ENCODE data around the gene ZNF516.

The ZNF516 gene

DNA sequence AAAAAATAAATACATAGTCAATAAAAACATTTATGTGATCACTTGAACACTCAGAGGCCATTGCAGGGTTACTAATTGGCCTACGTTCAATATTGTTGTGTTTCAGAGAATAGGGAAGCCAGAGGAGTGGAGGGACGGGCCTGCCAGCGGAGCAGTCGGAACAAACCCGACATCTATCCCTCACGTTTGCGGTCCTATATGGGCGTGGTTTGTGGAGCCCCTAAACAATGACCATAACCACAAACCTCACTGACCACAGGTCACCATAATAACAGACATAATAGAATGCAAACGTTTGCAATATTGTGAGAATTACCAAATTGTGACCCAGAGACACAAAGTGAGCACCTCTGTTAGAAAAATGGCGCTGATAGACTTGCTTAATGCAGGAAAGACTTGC, 19.5 kb upstream of the ZNF516 start:
- H3K4me3 ChIP-seq (ENCODE audit: control insufficient read depth, low read depth, low read length) = no peak overlapping the region
- TF ChIP-seq, protein P1, sequence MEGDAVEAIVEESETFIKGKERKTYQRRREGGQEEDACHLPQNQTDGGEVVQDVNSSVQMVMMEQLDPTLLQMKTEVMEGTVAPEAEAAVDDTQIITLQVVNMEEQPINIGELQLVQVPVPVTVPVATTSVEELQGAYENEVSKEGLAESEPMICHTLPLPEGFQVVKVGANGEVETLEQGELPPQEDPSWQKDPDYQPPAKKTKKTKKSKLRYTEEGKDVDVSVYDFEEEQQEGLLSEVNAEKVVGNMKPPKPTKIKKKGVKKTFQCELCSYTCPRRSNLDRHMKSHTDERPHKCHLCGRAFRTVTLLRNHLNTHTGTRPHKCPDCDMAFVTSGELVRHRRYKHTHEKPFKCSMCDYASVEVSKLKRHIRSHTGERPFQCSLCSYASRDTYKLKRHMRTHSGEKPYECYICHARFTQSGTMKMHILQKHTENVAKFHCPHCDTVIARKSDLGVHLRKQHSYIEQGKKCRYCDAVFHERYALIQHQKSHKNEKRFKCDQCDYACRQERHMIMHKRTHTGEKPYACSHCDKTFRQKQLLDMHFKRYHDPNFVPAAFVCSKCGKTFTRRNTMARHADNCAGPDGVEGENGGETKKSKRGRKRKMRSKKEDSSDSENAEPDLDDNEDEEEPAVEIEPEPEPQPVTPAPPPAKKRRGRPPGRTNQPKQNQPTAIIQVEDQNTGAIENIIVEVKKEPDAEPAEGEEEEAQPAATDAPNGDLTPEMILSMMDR (IDR thresholded peaks at IDR 0.05; ENCODE audit: control insufficient read depth, insufficient read depth, low read depth, low read length, missing control alignments) = no peak
- no peak for DNase-seq (ENCODE audit: low read depth)

DNA sequence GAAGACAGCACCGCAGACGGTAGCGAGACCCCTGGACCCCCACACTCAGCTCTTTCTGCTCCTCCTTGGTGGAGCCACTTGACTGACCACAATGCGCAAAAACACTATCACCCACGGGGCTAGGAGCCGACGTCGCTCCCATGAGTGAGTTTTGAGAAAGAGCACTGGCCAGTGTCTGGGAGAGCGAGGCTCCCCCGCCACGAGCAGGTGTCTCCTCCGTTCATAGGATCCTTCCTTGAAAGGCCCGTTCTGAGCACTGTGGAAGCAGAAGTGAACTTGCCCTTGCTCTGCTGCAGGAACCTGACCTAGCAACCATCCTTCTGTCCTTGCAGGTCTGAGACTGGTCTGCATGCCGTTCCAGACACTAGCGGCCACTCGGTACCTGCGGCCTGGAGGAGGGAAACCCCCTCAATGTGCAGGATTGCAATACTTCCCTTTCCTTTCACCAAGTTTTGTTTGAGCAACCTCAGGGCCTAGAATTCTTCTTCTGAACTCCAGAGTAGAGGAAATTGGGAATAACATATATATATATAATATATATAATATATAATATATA, 12.9 kb upstream of the ZNF516 start:
- no peak for DNase-seq (ENCODE audit: low read depth)
- H3K4me3 ChIP-seq (ENCODE audit: control insufficient read depth, low read depth, low read length) = no peak overlapping the region
- TF ChIP-seq, protein P1 (IDR thresholded peaks at IDR 0.05; ENCODE audit: control insufficient read depth, insufficient read depth, low read depth, low read length, missing control alignments) = no peak

DNA sequence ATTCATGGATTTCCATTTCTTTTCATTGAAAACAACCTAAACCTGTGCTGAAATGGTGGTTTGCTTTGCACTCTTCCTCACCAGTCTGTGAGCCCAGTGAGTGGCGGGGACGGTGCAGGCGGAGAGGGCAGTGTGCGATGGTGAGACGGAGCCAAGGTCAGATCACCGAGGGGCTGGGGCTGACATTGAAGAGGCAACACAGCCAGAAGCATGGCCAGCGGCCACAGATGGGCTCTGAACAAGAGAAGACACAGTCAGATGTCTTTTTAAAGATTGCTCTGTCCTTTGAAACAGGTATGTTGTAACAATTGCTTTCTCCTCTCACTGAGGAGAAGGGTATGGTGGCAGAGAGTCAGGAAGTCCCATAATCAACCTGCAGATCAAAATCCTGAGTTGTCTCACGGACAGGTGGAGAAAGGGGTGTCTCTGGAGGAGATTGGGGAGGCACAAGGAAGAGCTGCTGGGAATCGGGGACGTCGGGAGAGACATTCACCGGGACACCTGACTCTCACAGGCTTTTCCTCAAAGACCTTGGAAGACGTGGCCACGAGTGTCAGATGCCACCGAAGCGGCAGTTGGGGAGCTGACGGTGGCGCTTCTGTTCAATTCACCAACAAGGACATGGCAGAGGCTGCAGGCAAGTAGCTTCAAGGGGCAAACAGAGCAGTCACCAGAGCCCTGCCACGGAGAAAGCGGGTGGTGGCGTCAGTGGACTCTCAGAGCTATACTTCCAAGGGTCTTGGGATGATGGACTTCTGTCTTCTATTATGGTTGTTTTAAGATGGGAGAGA, 12.1 kb upstream of the ZNF516 start:
- no peak for DNase-seq (ENCODE audit: low read depth)
- H3K4me3 ChIP-seq (ENCODE audit: control insufficient read depth, low read depth, low read length) = no peak overlapping the region
- TF ChIP-seq, protein P1 (IDR thresholded peaks at IDR 0.05; ENCODE audit: control insufficient read depth, insufficient read depth, low read depth, low read length, missing control alignments) = no peak

DNA sequence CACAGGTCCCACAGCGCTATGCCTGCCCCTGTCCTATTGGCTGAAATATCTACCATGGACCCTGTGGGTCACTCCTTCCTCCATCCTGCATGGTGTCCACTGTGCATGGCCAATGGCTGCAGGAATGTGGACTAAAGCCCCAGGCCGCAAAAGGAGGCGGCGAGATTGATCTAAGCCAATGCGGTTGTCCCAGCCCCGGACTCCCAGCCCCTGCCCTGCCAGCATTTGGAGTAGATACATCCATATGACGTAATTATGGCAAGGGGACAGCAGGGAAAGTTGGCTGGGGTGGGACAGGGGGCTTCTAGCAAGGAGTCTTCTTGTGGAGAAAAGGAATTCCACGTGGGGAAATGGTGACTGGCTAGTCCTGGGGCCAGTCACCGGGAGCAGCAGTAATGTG, 11.4 kb upstream of the ZNF516 start:
- DNase-seq (ENCODE audit: low read depth) = no peak
- no peak overlapping the region for H3K4me3 ChIP-seq (ENCODE audit: control insufficient read depth, low read depth, low read length)
- TF ChIP-seq, protein P1 (IDR thresholded peaks at IDR 0.05; ENCODE audit: control insufficient read depth, insufficient read depth, low read depth, low read length, missing control alignments) = no peak

DNA sequence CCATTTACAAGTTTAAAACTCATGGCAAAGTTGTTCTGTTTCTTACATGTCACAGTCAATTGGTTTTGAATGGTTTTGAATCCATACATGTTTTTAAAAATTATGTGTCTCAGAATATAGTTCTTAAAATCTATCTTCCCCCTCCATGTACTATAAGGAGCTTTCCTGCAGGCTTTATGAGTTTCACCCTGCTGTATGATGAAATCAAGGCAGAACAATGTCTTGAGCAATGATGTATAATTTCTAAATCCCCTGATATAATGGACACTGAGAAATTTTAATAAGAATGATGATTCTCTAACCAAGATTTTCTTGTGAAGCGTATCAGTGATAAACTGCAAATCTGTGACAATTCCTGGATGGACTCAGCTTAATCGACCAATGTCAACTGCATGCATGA, 10.6 kb upstream of the ZNF516 start:
- H3K4me3 ChIP-seq (ENCODE audit: control insufficient read depth, low read depth, low read length) = no peak overlapping the region
- TF ChIP-seq, protein P1 (IDR thresholded peaks at IDR 0.05; ENCODE audit: control insufficient read depth, insufficient read depth, low read depth, low read length, missing control alignments) = no peak
- no peak for DNase-seq (ENCODE audit: low read depth)

DNA sequence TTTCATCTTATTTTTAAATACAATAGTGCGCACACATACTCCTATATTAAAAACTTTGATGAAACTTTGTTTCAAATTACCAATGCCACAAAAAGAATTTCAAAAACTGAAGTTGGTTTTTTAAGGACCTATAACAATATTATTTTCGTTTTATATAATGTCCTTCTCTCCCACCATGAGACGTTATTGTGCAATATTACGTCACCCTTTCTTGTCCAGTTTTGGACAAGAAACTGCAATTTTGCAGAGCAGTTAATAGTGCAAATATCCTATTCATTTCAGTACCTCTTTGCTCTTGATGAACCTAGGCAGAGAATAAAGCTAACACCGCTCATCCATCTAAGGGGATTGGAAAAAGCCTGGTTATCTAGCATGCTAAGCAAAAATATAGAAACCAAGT, 9.7 kb upstream of the ZNF516 start:
- no peak overlapping the region for H3K4me3 ChIP-seq (ENCODE audit: control insufficient read depth, low read depth, low read length)
- no peak for DNase-seq (ENCODE audit: low read depth)
- TF ChIP-seq, protein P1 (IDR thresholded peaks at IDR 0.05; ENCODE audit: control insufficient read depth, insufficient read depth, low read depth, low read length, missing control alignments) = no peak
